SH-SY5Y (cell line): ENCODE data around the gene IL20RA.

Source experiments
- GATA2 ChIP-seq: IDR thresholded peaks from 2 replicates; pipeline ENCODE4 v1.6.1; 2011; ENCODE audit warnings: mild to moderate bottlenecking, low read depth, low read length
- GATA3 ChIP-seq: IDR thresholded peaks from 2 replicates; pipeline ENCODE4 v1.6.1; 2011; ENCODE audit warnings: low read depth, mild to moderate bottlenecking, low read length, moderate library complexity

GRCh38 chr6:136955123-136955522, 89.6 kb downstream of the IL20RA start:
- TF ChIP-seq GATA3 (no peak), GATA2 (no peak)
